Liver (tissue), 9 donors: ENCODE measurements around the gene THY1. TPM values are rescaled to one million over a fixed set of nuclear protein-coding genes. Genes with fewer than 3 reads are reported as not detected.

Experiments
- DNase-seq: peaks from one replicate; pipeline ENCODE4 v3.0.0-alpha.2; 2017; ENCODE audit warnings: low spot score
- H3K27ac ChIP-seq, 2 donors: one replicate each; pipeline ENCODE4 v1.7.0; 2013; ENCODE audit warnings: inconsistent platforms in 2 of 2, low read length in 2 of 2, control low read depth in 1 of 2, low read depth in 1 of 2, mild to moderate bottlenecking in 1 of 2
- H3K27me3 ChIP-seq, 4 donors: one replicate each; pipeline versions ENCODE4 v1.6.1 to v1.7.0; 2013; ENCODE audit warnings: low read length in 3 of 4, inconsistent platforms in 1 of 4, mild to moderate bottlenecking in 1 of 4, moderate library complexity in 1 of 4; ENCODE audit not compliant: control insufficient read depth in 4 of 4, insufficient read depth in 4 of 4
- H3K36me3 ChIP-seq, 4 donors: one replicate each; pipeline versions ENCODE4 v1.6.1 to v1.7.0; 2013; ENCODE audit warnings: low read length in 3 of 4, mild to moderate bottlenecking in 3 of 4, low read depth in 1 of 4, moderate library complexity in 1 of 4; ENCODE audit not compliant: control insufficient read depth in 4 of 4, insufficient read depth in 3 of 4
- H3K4me1 ChIP-seq, 4 donors: one replicate each; pipeline versions ENCODE4 v1.6.1 to v1.7.0; 2013; ENCODE audit warnings: low read length in 3 of 4, mild to moderate bottlenecking in 3 of 4, moderate library complexity in 1 of 4; ENCODE audit not compliant: control insufficient read depth in 4 of 4, insufficient read depth in 4 of 4
- H3K4me3 ChIP-seq, 3 donors: one replicate each; pipeline versions ENCODE4 v1.6.1 to v1.7.0; 2013; ENCODE audit warnings: low read length in 3 of 3, control low read depth in 1 of 3, low read depth in 1 of 3, mild to moderate bottlenecking in 1 of 3
- H3K9ac ChIP-seq, 2 donors: one replicate each; pipeline ENCODE4 v1.7.0; 2013; ENCODE audit warnings: low read length in 2 of 2, mild to moderate bottlenecking in 2 of 2, moderate library complexity in 2 of 2, control low read depth in 1 of 2, low read depth in 1 of 2
- H3K9me3 ChIP-seq, 4 donors: one replicate each; pipeline versions ENCODE4 v1.6.1 to v1.7.0; 2013; ENCODE audit warnings: low read length in 3 of 4; ENCODE audit not compliant: control insufficient read depth in 4 of 4
- FOXA1 ChIP-seq: IDR thresholded peaks from 2 replicates; pipeline ENCODE4 v1.6.1; 2016; ENCODE audit warnings: antibody characterized with exemption
- FOXA2 ChIP-seq: IDR thresholded peaks from 2 replicates; pipeline ENCODE4 v1.6.1; 2016; ENCODE audit warnings: antibody characterized with exemption
- GABPA ChIP-seq, 2 donors: IDR thresholded peaks in 1 of 2; conservative IDR thresholded peaks in 1 of 2; 2 replicates each; pipeline ENCODE4 v1.6.1; 2016; ENCODE audit warnings: antibody characterized with exemption in 2 of 2, mild to moderate bottlenecking in 1 of 2, moderate library complexity in 1 of 2
- NR2F2 ChIP-seq: IDR thresholded peaks from 2 replicates; pipeline ENCODE4 v1.6.1; 2016; ENCODE audit warnings: antibody characterized with exemption
- RAD21 ChIP-seq, 2 donors: IDR thresholded peaks; 2 replicates each; pipeline ENCODE4 v1.6.1; 2016; ENCODE audit warnings: antibody characterized with exemption in 2 of 2, mild to moderate bottlenecking in 2 of 2
- SP1 ChIP-seq: IDR thresholded peaks from 2 replicates; pipeline ENCODE4 v1.6.1; 2018; ENCODE audit warnings: antibody characterized with exemption, mild to moderate bottlenecking
- YY1 ChIP-seq: IDR thresholded peaks from 2 replicates; pipeline ENCODE4 v1.6.1; 2016; ENCODE audit warnings: antibody characterized with exemption, mild to moderate bottlenecking
- WGBS: extraction: QIAGEN DNeasy Blood & Tissue Kit; methylation state at CpG from one replicate; pipeline ENCODE4 v1.1.7; 2013; 5-methylcytosine and 5-hydroxymethylcytosine counted together
- polyA plus RNA-seq, 2 donors: library from polyadenylated mRNA; stranded (reverse) in 1 of 2; unstranded in 1 of 2; fragments of 200-250 nt in 1 of 2; fragments of >200 nt in 1 of 2; fragmentation: Nextera tagmentation in 1 of 2; extraction: Ambion mirVana in 1 of 2; gene quantifications; one replicate each; pipeline versions ENCODE4 v1.2.1 to v1.2.3, GENCODE V29; 2013 to 2015
- total RNA-seq, 2 donors: library from RNA; depleted of rRNA; stranded (reverse); fragments of >200 nt; gene quantifications; one replicate each; pipeline ENCODE4 v1.2.3, GENCODE V29; 2014
- TF ChIP-seq, protein P1 (sequence below): fragments of 150-350 bp; IDR thresholded peaks from 2 replicates; pipeline ENCODE4 v1.5.1; 2017; ENCODE audit warnings: improper control_type of control experiment, low read depth, low read length; ENCODE audit not compliant: missing input control
- TF ChIP-seq, protein P2 (sequence below): IDR thresholded peaks from 2 replicates; pipeline ENCODE4 v1.6.1; 2016; ENCODE audit warnings: antibody characterized with exemption, mild to moderate bottlenecking
- TF ChIP-seq, protein P3 (sequence below): IDR thresholded peaks from 2 replicates; pipeline ENCODE4 v1.6.1; 2016; ENCODE audit warnings: antibody characterized with exemption
- TF ChIP-seq, protein P4 (sequence below): IDR thresholded peaks from 2 replicates; pipeline ENCODE4 v1.6.1; 2016; ENCODE audit warnings: antibody characterized with exemption
- donor health status: healthy.
- donor health status: healthy.
- donor health status: healthy.
- donor health status: healthy.
- donor health status: healthy.

The THY1 gene
- total and polyA plus RNA-seq, 4 donors: 0.51 to 5.1 (median 1.1) TPM

DNA sequence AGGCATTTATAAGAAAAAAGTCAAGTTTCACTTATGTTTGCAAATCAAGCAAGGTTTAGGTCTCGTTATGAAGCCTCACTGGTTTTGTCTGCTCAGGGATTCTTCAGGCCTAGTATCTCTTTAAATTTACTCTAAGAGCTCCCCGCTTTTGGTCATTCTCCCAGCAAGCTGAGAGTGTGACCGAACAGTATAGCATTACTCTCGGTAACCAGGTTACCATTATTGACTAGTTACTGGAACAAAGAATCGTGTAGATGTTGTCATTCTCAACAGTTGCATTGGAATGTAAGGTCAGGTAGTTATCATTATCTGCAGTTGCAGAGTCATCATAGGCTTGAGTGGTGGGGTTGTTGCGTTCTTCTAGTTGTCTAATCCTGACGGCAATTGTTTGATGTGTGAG, 31.7 kb downstream of the THY1 start:
- Histone ChIP-seq H3K27ac (no peak overlapping the region), H3K4me3 (no peak overlapping the region), H3K36me3 (no peaks in the 10 kb centered on the region), H3K9ac (no peak overlapping the region), H3K27me3 (no peaks in the 10 kb centered on the region), H3K9me3 (no peaks in the 10 kb centered on the region), H3K4me1 (no peaks in the 10 kb centered on the region)
- WGBS: 94% methylated on average over 7 of the region's 7 CpGs
- DNase-seq: no peak
- TF ChIP-seq SP1 (no peak), FOXA2 (no peak), GABPA (IDR thresholded peaks at IDR 0.05 in 1 of 2, conservative IDR thresholded peaks at IDR 0.05 in 1 of 2) (no peak), NR2F2 (no peak)

DNA sequence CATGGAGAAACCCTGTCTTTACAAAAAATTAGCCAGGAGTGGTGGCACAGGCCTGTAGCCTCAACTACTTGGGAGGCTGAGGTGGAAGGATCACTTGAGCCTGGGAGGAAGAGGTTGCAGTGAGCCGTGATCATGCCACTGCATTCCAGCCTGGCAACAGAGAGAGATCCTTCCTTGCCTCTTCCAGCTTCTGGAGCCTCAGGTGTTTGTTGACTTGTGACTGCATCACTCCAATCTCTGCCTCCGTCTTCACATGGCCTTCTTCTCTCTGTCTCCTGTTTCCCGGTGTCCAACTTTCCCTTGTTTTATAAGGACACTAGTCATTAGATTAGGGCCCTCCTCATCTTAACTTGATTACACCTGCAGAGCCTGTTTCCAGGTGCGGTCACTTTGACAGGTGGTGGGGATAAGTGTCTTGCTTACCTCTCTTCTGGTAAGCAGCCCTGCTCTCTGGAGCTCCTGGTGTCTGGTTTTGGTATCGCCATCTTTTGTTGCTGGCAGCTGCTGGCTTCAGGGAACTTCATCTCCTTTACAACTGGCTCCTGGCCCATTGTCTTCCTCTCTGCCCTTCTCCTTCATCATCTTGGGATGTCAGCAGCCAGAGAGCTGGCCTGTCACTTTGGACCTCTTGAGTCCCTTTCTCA, 33.2 kb downstream of the THY1 start:
- no peaks in the 10 kb centered on the region for H3K27me3 ChIP-seq
- WGBS: 79% methylated on average over 5 of the region's 5 CpGs
- DNase-seq: no peak
- no peaks in the 10 kb centered on the region for H3K9me3 ChIP-seq
- H3K36me3 ChIP-seq: no peaks in the 10 kb centered on the region
- H3K27ac ChIP-seq: no peak overlapping the region
- no peaks in the 10 kb centered on the region for H3K4me1 ChIP-seq
- H3K4me3 ChIP-seq: no peak overlapping the region
- H3K9ac ChIP-seq: no peak overlapping the region
- TF ChIP-seq, protein P1, sequence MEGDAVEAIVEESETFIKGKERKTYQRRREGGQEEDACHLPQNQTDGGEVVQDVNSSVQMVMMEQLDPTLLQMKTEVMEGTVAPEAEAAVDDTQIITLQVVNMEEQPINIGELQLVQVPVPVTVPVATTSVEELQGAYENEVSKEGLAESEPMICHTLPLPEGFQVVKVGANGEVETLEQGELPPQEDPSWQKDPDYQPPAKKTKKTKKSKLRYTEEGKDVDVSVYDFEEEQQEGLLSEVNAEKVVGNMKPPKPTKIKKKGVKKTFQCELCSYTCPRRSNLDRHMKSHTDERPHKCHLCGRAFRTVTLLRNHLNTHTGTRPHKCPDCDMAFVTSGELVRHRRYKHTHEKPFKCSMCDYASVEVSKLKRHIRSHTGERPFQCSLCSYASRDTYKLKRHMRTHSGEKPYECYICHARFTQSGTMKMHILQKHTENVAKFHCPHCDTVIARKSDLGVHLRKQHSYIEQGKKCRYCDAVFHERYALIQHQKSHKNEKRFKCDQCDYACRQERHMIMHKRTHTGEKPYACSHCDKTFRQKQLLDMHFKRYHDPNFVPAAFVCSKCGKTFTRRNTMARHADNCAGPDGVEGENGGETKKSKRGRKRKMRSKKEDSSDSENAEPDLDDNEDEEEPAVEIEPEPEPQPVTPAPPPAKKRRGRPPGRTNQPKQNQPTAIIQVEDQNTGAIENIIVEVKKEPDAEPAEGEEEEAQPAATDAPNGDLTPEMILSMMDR: peak; percentile 17
- no peak for TF ChIP-seq FOXA1
- TF ChIP-seq, protein P2, sequence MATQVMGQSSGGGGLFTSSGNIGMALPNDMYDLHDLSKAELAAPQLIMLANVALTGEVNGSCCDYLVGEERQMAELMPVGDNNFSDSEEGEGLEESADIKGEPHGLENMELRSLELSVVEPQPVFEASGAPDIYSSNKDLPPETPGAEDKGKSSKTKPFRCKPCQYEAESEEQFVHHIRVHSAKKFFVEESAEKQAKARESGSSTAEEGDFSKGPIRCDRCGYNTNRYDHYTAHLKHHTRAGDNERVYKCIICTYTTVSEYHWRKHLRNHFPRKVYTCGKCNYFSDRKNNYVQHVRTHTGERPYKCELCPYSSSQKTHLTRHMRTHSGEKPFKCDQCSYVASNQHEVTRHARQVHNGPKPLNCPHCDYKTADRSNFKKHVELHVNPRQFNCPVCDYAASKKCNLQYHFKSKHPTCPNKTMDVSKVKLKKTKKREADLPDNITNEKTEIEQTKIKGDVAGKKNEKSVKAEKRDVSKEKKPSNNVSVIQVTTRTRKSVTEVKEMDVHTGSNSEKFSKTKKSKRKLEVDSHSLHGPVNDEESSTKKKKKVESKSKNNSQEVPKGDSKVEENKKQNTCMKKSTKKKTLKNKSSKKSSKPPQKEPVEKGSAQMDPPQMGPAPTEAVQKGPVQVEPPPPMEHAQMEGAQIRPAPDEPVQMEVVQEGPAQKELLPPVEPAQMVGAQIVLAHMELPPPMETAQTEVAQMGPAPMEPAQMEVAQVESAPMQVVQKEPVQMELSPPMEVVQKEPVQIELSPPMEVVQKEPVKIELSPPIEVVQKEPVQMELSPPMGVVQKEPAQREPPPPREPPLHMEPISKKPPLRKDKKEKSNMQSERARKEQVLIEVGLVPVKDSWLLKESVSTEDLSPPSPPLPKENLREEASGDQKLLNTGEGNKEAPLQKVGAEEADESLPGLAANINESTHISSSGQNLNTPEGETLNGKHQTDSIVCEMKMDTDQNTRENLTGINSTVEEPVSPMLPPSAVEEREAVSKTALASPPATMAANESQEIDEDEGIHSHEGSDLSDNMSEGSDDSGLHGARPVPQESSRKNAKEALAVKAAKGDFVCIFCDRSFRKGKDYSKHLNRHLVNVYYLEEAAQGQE: no peak
- no peak for TF ChIP-seq RAD21 (IDR thresholded peaks at IDR 0.05)

DNA sequence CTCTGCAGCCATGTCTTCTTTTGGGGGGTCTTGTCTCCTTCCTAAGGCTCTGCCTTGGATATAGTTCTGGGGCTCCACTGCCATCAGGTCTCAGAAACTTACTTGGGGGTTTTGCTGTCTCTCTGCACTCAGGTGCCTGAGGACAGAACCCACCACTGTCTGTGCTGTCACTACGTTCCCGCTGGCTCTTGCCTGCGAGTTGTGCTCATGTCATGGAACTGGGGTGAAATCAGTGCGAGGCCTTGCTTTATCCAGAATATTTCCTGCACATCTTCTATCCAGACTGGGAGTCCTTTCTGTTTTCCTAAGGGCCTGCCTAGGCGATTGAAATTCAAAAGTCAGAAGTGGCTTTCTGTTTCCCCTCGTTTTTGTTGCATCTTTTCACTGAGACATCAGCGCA, 34.9 kb downstream of the THY1 start:
- 92% methylated on average over 7 of the region's 7 CpGs for WGBS
- Histone ChIP-seq H3K9ac (no peak overlapping the region), H3K27ac (no peak overlapping the region), H3K4me1 (no peaks in the 10 kb centered on the region), H3K36me3 (no peaks in the 10 kb centered on the region), H3K9me3 (no peaks in the 10 kb centered on the region), H3K4me3 (no peak overlapping the region), H3K27me3 (no peaks in the 10 kb centered on the region)
- TF ChIP-seq, protein P3, sequence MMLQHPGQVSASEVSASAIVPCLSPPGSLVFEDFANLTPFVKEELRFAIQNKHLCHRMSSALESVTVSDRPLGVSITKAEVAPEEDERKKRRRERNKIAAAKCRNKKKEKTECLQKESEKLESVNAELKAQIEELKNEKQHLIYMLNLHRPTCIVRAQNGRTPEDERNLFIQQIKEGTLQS: no peak
- no peak for TF ChIP-seq NR2F2
- no peak for TF ChIP-seq SP1
- no peak for TF ChIP-seq YY1
- TF ChIP-seq, protein P1: no peak
- TF ChIP-seq, protein P4, sequence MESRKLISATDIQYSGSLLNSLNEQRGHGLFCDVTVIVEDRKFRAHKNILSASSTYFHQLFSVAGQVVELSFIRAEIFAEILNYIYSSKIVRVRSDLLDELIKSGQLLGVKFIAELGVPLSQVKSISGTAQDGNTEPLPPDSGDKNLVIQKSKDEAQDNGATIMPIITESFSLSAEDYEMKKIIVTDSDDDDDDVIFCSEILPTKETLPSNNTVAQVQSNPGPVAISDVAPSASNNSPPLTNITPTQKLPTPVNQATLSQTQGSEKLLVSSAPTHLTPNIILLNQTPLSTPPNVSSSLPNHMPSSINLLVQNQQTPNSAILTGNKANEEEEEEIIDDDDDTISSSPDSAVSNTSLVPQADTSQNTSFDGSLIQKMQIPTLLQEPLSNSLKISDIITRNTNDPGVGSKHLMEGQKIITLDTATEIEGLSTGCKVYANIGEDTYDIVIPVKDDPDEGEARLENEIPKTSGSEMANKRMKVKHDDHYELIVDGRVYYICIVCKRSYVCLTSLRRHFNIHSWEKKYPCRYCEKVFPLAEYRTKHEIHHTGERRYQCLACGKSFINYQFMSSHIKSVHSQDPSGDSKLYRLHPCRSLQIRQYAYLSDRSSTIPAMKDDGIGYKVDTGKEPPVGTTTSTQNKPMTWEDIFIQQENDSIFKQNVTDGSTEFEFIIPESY: no peak
- DNase-seq: no peak
